ENCODE measurements around the gene RHBDF2. TPM values are rescaled to one million over a fixed set of nuclear protein-coding genes. Genes with fewer than 3 reads are reported as not detected.
"Not testable (repeated sequence)": the region's sequence is repeated elsewhere in the genome, so short reads cannot be mapped to it uniquely, and the experiment has no call there.

RHBDF2 gene
- total RNA-seq, 4 donors from 2014 or later: 11.4 to 29.8 (median 23.3) TPM

DNA sequence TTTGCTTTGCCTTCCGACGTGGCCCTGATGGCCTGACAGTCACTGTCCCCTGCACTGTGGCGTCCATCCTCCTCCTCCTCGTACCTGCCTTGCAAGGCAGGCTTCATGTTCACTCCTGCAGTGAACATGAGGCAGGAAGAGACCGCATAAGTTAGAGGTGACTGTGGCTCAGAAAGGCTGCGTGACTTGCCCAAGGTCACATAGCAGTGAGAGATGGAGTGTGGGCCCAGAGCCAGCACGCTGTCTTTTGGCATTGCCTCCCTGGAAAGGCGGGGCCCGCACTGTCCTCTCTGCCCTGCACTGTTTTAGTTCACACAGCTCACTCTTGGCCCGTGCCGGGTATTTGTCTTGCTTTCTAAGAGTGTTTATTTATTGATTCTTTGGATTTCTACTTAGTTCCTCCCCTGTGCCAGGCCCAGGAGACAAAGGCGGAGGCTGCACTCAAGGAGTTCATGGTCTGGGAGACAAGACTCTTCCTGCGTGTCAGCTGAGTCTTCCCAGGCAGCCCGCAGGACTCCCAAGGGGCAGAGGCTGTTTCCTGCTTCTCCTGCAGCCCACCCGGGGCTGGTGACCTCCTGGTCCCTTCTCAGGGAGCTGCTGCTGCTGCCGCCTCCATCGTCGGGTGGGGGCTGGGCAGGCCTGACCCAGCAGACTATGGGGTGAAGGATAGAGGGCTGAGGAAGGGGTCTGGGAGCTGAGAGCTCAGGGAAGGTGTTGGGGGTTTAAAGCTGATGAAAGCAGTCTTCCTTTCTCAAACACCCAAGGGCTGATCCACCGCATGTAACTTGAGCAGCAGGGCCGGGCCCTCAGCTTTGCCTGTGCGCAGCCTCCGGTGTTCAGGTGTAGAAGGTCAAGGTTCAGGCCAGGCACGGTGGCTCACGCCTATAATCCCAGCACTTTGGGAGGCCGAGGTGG is 23.6 kb upstream of the RHBDF2 start:
- H3K36me3 ChIP-seq: no peaks in the 10 kb centered on the region
- no peaks in the 10 kb centered on the region for H3K9me3 ChIP-seq
- H3K4me3 ChIP-seq: no peak overlapping the region
- no peak for TF ChIP-seq CTCF (IDR thresholded peaks at IDR 0.05 in 4 of 5, conservative IDR thresholded peaks at IDR 0.05 in 1 of 5)
- peaks cover 17 to 26% of the 10 kb centered on the region in 2 donors for H3K4me1 ChIP-seq
- ATAC-seq (no peak), DNase-seq (no peak)
- peak overlapping the region; percentile 42 to 69 (median 54) for H3K27ac ChIP-seq
- intact Hi-C loops (cut with DNase I; ENCODE audit: low total_unique reads): no loop called here
- in situ Hi-C loops (cut with MboI; ENCODE audit: low sequenced_read_pairs in 4 of 4): loop anchor here in 3 of 4 donors (5.0 to 10.0 kb wide), 3 partner anchors 60 to 100 kb away; partner anchors contain the start of gene ST6GALNAC2 (in 1 of the 3)
- no peaks in the 10 kb centered on the region for H3K27me3 ChIP-seq

DNA sequence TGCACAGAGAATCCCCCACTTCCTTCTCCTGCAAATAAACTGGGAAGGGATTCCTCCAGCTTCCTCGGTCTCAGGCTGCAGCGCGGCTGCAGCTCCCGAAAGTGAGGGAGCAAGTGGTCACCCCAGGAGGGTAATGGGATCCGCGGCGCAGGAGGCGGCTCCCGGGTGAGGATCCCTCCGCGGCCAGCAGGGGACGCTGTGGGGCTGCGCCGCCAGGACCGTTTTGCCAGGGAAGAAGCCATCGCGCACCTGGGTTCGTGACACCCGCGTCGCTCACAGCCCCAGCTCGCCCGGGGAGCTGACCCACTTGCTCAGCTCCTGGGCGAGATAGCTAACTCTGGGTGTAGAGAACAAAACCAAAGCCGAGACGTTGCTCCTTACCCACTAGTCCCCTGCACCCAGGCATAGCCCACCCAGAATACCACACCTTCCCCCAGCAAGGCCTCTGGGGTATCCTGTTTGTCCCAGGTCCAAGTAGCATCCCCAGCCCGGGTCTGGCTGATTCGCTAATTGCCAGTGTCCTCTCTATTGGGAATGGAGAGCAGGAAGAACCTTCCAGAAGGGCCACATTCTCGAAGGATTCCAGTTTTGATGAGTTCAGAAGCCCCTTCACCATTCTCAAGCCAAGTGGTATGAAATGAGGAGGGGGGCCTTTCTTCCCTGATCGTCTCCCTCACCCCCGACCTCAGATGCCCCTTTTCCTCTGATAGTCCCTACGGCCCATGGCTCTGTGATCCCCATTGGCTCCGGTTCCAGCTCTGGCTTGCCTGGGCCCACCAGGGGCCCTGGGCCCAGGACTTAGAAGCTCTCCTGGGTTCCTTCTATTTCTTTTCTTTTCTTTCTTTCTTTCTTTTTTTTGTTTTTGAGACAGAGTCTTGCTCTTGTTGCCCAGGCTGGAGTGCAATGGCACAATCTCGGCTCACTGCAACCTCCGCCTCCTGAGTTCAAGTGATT is 22.1 kb upstream of the RHBDF2 start:
- TF ChIP-seq POLR2A (IDR thresholded peaks at IDR 0.05) (no peak), CTCF (IDR thresholded peaks at IDR 0.05 in 4 of 5, conservative IDR thresholded peaks at IDR 0.05 in 1 of 5) (peak; percentile 99 to 100 (median 100))
- DNase-seq: peak; percentile 54 to 65
- Histone ChIP-seq H3K9me3 (no peaks in the 10 kb centered on the region), H3K4me3 (no peak overlapping the region), H3K27me3 (no peaks in the 10 kb centered on the region), H3K27ac (peak overlapping the region in 1 of 4 donors; percentile 1), H3K4me1 (peaks cover 13 to 19% of the 10 kb centered on the region in 2 donors), H3K36me3 (no peaks in the 10 kb centered on the region)
- peak; percentile 48 to 65 for ATAC-seq
- in situ Hi-C loops (cut with MboI; ENCODE audit: low sequenced_read_pairs in 4 of 4): loop anchor here in 3 of 4 donors (5.0 to 10.0 kb wide), 3 partner anchors 61 to 101 kb away; partner anchors contain the start of gene ST6GALNAC2 (in 1 of the 3)
- intact Hi-C loops (cut with DNase I; ENCODE audit: low total_unique reads): loop anchor here (1.0 kb wide), 3 partner anchors 24 to 101 kb away; no protein-coding TSS in a partner anchor

DNA sequence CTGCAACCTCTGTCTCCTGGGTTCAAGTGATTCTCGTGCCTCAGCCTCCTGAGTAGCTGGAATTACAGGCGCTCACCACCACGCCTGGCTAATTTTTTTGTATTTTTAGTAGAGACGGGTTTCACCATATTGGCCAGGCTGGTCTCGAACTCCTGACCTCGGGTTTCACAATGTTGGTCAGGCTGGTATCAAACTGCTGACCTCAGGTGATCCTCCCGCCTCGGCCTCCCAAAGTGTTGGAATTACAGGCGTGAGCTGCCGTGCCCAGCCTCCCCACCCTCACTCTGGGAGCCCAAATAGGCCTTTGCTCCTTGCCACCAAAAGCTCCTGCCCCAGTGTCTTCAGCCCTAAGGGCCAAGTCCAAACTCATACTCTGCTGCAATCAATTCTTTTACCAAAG is 20.5 kb upstream of the RHBDF2 start:
- H3K27me3 ChIP-seq; H3K27ac ChIP-seq; H3K4me3 ChIP-seq; DNase-seq; intact Hi-C loops (cut with DNase I; ENCODE audit: low total_unique reads); H3K36me3 ChIP-seq; H3K9me3 ChIP-seq; ATAC-seq: not testable (repeated sequence)
- in situ Hi-C loops (cut with MboI; ENCODE audit: low sequenced_read_pairs in 4 of 4): loop anchor here in 3 of 4 donors (5.0 to 10.0 kb wide), 3 partner anchors 63 to 103 kb away; partner anchors contain the start of gene ST6GALNAC2 (in 1 of the 3)
- H3K4me1 ChIP-seq: peaks cover 9 to 14% of the 10 kb centered on the region in 2 donors

GRCh38 chr17:76521262-76521661 is 20.0 kb upstream of the RHBDF2 start:
- Histone ChIP-seq H3K9me3 (no peaks in the 10 kb centered on the region), H3K27me3 (no peaks in the 10 kb centered on the region), H3K36me3 (no peaks in the 10 kb centered on the region), H3K4me1 (peaks cover 9 to 14% of the 10 kb centered on the region in 2 donors), H3K4me3 (no peak overlapping the region), H3K27ac (no peak overlapping the region)
- DNase-seq (no peak), ATAC-seq (no peak)
- in situ Hi-C loops (cut with MboI; ENCODE audit: low sequenced_read_pairs in 4 of 4): loop anchor here in 3 of 4 donors (5.0 to 10.0 kb wide), 3 partner anchors 64 to 104 kb away; partner anchors contain the start of gene ST6GALNAC2 (in 1 of the 3)
- TF ChIP-seq CTCF (IDR thresholded peaks at IDR 0.05 in 4 of 5, conservative IDR thresholded peaks at IDR 0.05 in 1 of 5) (no peak), POLR2A (IDR thresholded peaks at IDR 0.05) (no peak)
- intact Hi-C loops (cut with DNase I; ENCODE audit: low total_unique reads): no loop called here
